ENCODE data around the gene TMEM217.

- no peak for TF ChIP-seq POLR2A (IDR thresholded peaks at IDR 0.05)
- no peak for TF ChIP-seq CTCF (IDR thresholded peaks at IDR 0.05)
Measured at GRCh38 chr6:37262446-37263026, 4.6 kb upstream of the TMEM217 start.

All from esophagus squamous epithelium (tissue), 4 donors.